Neural cell (in vitro differentiated cells): Measurements from ENCODE around the gene GAA. TPM values are rescaled to one million over a fixed set of nuclear protein-coding genes. Genes with fewer than 3 reads are reported as not detected.

Source experiments
- H2AFZ ChIP-seq: fragments of 200-600, 300-800 bp; sonication (generic), shearing (Covaris generic); 2 replicates; pipeline ENCODE4 v1.6.0; 2014; ENCODE audit warnings: low read depth, mild to moderate bottlenecking, antibody characterized with exemption, low read length, moderate library complexity
- H3F3A ChIP-seq: fragments of 200-600 bp; shearing (Covaris generic); 2 replicates; pipeline ENCODE4 v1.6.1; 2016; ENCODE audit warnings: mild to moderate bottlenecking, moderate library complexity, mixed read lengths, antibody characterized with exemption, low read length; ENCODE audit not compliant: insufficient read depth, poor library complexity, severe bottlenecking
- H3K27ac ChIP-seq: fragments of 200-600, 300-800 bp; sonication (generic), shearing (Covaris generic); 2 replicates; pipeline ENCODE4 v1.5.1; 2014; ENCODE audit warnings: mild to moderate bottlenecking, low read length, moderate library complexity
- H3K27me3 ChIP-seq: fragments of 300-800, 200-600 bp; sonication (generic), shearing (Covaris generic); 2 replicates; pipeline ENCODE4 v1.6.0; 2014; ENCODE audit warnings: mild to moderate bottlenecking, low read depth, low read length, moderate library complexity; ENCODE audit not compliant: insufficient read depth
- H3K36me3 ChIP-seq: fragments of 300-800, 200-600 bp; sonication (generic), shearing (Covaris generic); 2 replicates; pipeline ENCODE4 v1.5.1; 2014; ENCODE audit warnings: mild to moderate bottlenecking, antibody characterized with exemption, low read length, moderate library complexity; ENCODE audit not compliant: insufficient read depth
- H3K4me2 ChIP-seq: fragments of 300-800, 200-600 bp; sonication (generic), shearing (Covaris generic); 2 replicates; pipeline ENCODE4 v1.6.0; 2014; ENCODE audit warnings: mild to moderate bottlenecking, low read length
- H3K4me3 ChIP-seq: fragments of 300-800, 200-600 bp; sonication (generic), shearing (Covaris generic); 2 replicates; pipeline ENCODE4 v1.5.1; 2014; ENCODE audit warnings: mild to moderate bottlenecking, low read length, moderate library complexity
- H3K79me2 ChIP-seq: fragments of 200-600 bp; shearing (Covaris generic); replicated peaks from 2 replicates; pipeline ENCODE4 v1.6.0; 2014; ENCODE audit warnings: mild to moderate bottlenecking, low read length, moderate library complexity; ENCODE audit not compliant: insufficient read depth
- H3K9ac ChIP-seq: fragments of 300-800, 200-600 bp; sonication (generic), shearing (Covaris generic); 2 replicates; pipeline ENCODE4 v1.6.1; 2016; ENCODE audit warnings: mild to moderate bottlenecking, low read length, mixed read lengths
- H3K9me2 ChIP-seq: fragments of 200-600 bp; shearing (Covaris generic); 2 replicates; pipeline ENCODE4 v1.6.1; 2016; ENCODE audit warnings: mild to moderate bottlenecking, low read length, mixed read lengths; ENCODE audit not compliant: insufficient read depth
- H3K9me3 ChIP-seq: fragments of 200-600, 300-800 bp; sonication (generic), shearing (Covaris generic); 2 replicates; pipeline ENCODE4 v1.6.1; 2016; ENCODE audit warnings: mild to moderate bottlenecking, mixed run types, low read length, moderate library complexity, mixed read lengths
- H4K20me1 ChIP-seq: fragments of 200-600 bp; shearing (Covaris generic); 2 replicates; pipeline ENCODE4 v1.6.1; 2016; ENCODE audit warnings: mild to moderate bottlenecking, mixed run types; ENCODE audit not compliant: insufficient read depth
- CTCF ChIP-seq: fragments of 450-650 bp; IDR thresholded peaks from 2 replicates; pipeline ENCODE4 v1.5.1; 2014; ENCODE audit warnings: antibody characterized with exemption, mild to moderate bottlenecking, moderate library complexity; ENCODE audit not compliant: poor library complexity, severe bottlenecking
- EP300 ChIP-seq: fragments of 450-650 bp; conservative IDR thresholded peaks from 2 replicates; pipeline ENCODE4 v1.6.1; 2014; ENCODE audit warnings: antibody characterized with exemption, mild to moderate bottlenecking, moderate library complexity; ENCODE audit not compliant: poor library complexity, severe bottlenecking
- EZH2 ChIP-seq: fragments of 200-600, 300-800 bp; shearing (Covaris generic), sonication (generic); IDR thresholded peaks from 2 replicates; pipeline ENCODE4 v1.6.1; 2014; ENCODE audit warnings: antibody characterized with exemption, low read length, borderline replicate concordance, mild to moderate bottlenecking; ENCODE audit not compliant: insufficient read depth, poor library complexity, severe bottlenecking
- MXI1 ChIP-seq: fragments of 450-650 bp; conservative IDR thresholded peaks from 2 replicates; pipeline ENCODE4 v1.6.1; 2014; ENCODE audit warnings: antibody characterized with exemption, mild to moderate bottlenecking; ENCODE audit not compliant: poor library complexity, severe bottlenecking
- POLR2AphosphoS5 ChIP-seq: IDR thresholded peaks from 2 replicates; pipeline ENCODE4 v1.6.1; 2012
- RAD21 ChIP-seq: fragments of 450-650 bp; conservative IDR thresholded peaks from 2 replicates; pipeline ENCODE4 v1.6.1; 2014; ENCODE audit warnings: antibody characterized with exemption, mild to moderate bottlenecking, moderate library complexity
- SMC3 ChIP-seq: fragments of 450-650 bp; conservative IDR thresholded peaks from 2 replicates; pipeline ENCODE4 v1.6.1; 2014; ENCODE audit warnings: antibody characterized with exemption, mild to moderate bottlenecking, moderate library complexity; ENCODE audit not compliant: poor library complexity
- TAF1 ChIP-seq: IDR thresholded peaks from 2 replicates; pipeline ENCODE4 v1.6.1; 2012; ENCODE audit warnings: low read depth
- polyA plus RNA-seq: library from polyadenylated mRNA; depleted of rRNA; stranded (reverse); fragments of >200 nt; gene quantifications from 2 replicates; pipeline ENCODE4 v1.2.3, GENCODE V29; 2014
- TF ChIP-seq, protein P1 (sequence below): IDR thresholded peaks from 2 replicates; pipeline ENCODE4 v1.6.1; 2012; ENCODE audit warnings: borderline replicate concordance

The GAA gene
- polyA plus RNA-seq, 1 donor from 2014 or later = 58.9 TPM

DNA sequence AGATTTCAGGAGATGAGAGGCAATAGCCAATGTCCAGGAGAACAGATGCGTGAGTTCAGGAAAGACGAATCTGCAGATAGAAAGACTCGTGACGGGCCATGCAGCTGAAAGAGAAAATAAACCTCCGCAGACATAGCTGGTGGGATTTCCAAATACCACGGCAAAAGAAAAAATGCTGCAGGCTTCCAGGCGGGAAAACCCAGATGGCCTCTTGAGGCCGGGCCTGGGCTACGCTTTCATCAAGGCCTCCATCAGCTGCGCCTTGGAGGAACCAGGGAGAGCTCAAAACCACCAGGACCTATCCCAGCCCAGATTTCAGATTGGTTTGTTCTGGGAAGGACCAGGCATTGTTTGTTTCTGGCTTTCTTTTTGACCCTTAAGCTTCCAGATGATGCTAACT is 48.3 kb upstream of the GAA start:
- no peak overlapping the region for H3K27ac ChIP-seq

DNA sequence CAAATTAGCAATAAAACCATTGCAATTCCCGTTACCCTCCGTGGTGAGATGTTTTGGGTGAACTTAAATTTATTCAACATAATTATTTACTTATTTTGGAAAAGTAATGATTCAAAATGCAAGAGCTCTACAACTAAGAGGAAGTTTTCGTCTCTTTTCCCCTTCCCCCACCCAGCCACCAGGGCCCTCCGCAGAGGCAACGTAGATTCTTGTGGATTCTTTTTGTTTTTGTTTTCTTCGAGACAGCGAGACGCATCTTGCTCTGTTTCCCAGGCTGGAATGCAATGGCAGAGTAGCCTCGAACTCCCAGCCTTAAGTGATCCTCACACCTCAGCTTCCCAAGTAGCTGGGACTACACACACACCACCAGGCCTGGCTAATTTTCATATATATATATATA is 45.8 kb upstream of the GAA start:
- Histone ChIP-seq H3K27me3 (no peaks in the 10 kb centered on the region), H4K20me1 (no peaks in the 10 kb centered on the region), H3K27ac (no peak overlapping the region), H3K79me2 (no peaks in the 10 kb centered on the region), H3K9me2 (no peaks in the 10 kb centered on the region), H3K4me3 (no peak overlapping the region), H3K9me3 (no peaks in the 10 kb centered on the region), H3K36me3 (no peaks in the 10 kb centered on the region), H3K4me2 (no peak overlapping the region), H2AFZ (no peak overlapping the region), H3F3A (no peaks in the 10 kb centered on the region), H3K9ac (no peak overlapping the region)
- TF ChIP-seq CTCF = no peak
- TF ChIP-seq EZH2 = no peak
- TF ChIP-seq MXI1 = no peak
- no peak for TF ChIP-seq RAD21
- TF ChIP-seq EP300 = no peak
- TF ChIP-seq, protein P1, sequence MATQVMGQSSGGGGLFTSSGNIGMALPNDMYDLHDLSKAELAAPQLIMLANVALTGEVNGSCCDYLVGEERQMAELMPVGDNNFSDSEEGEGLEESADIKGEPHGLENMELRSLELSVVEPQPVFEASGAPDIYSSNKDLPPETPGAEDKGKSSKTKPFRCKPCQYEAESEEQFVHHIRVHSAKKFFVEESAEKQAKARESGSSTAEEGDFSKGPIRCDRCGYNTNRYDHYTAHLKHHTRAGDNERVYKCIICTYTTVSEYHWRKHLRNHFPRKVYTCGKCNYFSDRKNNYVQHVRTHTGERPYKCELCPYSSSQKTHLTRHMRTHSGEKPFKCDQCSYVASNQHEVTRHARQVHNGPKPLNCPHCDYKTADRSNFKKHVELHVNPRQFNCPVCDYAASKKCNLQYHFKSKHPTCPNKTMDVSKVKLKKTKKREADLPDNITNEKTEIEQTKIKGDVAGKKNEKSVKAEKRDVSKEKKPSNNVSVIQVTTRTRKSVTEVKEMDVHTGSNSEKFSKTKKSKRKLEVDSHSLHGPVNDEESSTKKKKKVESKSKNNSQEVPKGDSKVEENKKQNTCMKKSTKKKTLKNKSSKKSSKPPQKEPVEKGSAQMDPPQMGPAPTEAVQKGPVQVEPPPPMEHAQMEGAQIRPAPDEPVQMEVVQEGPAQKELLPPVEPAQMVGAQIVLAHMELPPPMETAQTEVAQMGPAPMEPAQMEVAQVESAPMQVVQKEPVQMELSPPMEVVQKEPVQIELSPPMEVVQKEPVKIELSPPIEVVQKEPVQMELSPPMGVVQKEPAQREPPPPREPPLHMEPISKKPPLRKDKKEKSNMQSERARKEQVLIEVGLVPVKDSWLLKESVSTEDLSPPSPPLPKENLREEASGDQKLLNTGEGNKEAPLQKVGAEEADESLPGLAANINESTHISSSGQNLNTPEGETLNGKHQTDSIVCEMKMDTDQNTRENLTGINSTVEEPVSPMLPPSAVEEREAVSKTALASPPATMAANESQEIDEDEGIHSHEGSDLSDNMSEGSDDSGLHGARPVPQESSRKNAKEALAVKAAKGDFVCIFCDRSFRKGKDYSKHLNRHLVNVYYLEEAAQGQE = no peak
- TF ChIP-seq POLR2AphosphoS5 = no peak
- TF ChIP-seq SMC3 = no peak
- TF ChIP-seq TAF1 = no peak

More for the DNA sequence above, 48.3 kb upstream of the GAA start:
- Histone ChIP-seq H3K9ac (no peak overlapping the region), H3K4me3 (no peak overlapping the region), H3K27me3 (no peaks in the 10 kb centered on the region), H3K9me3 (no peaks in the 10 kb centered on the region), H3K79me2 (no peaks in the 10 kb centered on the region), H3K4me2 (no peak overlapping the region), H3K9me2 (no peaks in the 10 kb centered on the region), H3K36me3 (no peaks in the 10 kb centered on the region), H4K20me1 (no peaks in the 10 kb centered on the region), H3F3A (no peaks in the 10 kb centered on the region), H2AFZ (no peak overlapping the region)
- no peak for TF ChIP-seq CTCF
- no peak for TF ChIP-seq MXI1
- no peak for TF ChIP-seq SMC3
- no peak for TF ChIP-seq RAD21
- TF ChIP-seq TAF1 = no peak
- TF ChIP-seq, protein P1 = no peak
- TF ChIP-seq EZH2 = no peak
- TF ChIP-seq POLR2AphosphoS5 = no peak
- no peak for TF ChIP-seq EP300
